ENCODE results near the gene FLVCR2. TPM values are rescaled to one million over a fixed set of nuclear protein-coding genes. Genes with fewer than 3 reads are reported as not detected.

FLVCR2 gene
- total and polyA plus RNA-seq, 2 of the 13 experiments (the other 11 are each of a cell fraction or from before 2014, with no cell fraction given): 9.9 to 10.5 TPM

DNA sequence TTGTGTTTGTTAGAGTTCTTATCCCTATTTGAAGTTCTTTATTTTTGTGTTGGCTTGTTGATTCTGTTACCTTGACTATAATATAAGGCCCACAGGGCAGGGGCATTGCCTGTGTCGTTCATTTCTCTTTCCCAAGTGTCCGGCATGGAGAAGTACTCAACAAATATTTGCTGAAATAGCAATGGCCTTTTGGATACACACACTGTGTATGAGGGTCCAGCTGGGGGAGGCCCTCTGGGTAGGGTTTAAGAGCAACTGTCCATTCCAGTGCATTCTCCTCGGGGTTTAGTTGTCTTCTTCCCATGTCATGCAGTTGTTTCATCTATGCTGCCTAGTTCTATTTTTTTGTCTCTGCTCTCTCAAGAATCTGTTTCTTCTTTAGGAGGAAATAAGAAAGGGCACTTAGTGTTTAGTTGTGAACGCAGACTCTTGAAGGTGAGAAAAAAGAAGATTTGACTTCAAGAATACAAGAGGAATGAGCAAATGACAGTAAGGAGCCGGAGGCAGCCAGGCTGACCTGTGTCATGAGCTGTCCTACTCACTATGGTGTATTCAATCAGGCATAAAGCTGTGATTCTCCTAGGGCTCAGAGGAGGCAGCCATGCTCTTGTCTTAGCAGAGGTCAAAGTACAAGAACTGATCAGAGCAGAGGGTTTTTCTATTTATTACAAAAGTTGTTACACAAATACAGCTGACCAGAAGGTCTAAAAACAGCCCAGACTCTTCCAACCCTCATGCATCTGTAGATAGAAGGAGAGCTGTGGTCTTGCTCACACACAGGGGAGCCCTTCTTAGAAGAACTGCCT, 72.0 kb downstream of the FLVCR2 start (continued):
- TF ChIP-seq, protein P1, sequence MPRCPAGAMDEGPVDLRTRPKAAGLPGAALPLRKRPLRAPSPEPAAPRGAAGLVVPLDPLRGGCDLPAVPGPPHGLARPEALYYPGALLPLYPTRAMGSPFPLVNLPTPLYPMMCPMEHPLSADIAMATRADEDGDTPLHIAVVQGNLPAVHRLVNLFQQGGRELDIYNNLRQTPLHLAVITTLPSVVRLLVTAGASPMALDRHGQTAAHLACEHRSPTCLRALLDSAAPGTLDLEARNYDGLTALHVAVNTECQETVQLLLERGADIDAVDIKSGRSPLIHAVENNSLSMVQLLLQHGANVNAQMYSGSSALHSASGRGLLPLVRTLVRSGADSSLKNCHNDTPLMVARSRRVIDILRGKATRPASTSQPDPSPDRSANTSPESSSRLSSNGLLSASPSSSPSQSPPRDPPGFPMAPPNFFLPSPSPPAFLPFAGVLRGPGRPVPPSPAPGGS (CRISPR knock-in tag; IDR thresholded peaks at IDR 0.05): no peak
- 0 out of 2 replicates have a peak, but pooled peaks have one; percentile 15 for TF ChIP-seq KMT2A (CRISPR knock-in tag; IDR thresholded peaks at IDR 0.05)
- TF ChIP-seq, protein P2, sequence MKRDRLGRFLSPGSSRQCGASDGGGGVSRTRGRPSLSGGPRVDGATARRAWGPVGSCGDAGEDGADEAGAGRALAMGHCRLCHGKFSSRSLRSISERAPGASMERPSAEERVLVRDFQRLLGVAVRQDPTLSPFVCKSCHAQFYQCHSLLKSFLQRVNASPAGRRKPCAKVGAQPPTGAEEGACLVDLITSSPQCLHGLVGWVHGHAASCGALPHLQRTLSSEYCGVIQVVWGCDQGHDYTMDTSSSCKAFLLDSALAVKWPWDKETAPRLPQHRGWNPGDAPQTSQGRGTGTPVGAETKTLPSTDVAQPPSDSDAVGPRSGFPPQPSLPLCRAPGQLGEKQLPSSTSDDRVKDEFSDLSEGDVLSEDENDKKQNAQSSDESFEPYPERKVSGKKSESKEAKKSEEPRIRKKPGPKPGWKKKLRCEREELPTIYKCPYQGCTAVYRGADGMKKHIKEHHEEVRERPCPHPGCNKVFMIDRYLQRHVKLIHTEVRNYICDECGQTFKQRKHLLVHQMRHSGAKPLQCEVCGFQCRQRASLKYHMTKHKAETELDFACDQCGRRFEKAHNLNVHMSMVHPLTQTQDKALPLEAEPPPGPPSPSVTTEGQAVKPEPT (CRISPR knock-in tag; IDR thresholded peaks at IDR 0.05; ENCODE audit: low read depth): no peak
- peak; percentile 46; the same call in 1 of the 2 replicates for TF ChIP-seq HOXA3 (CRISPR knock-in tag; IDR thresholded peaks at IDR 0.05)
- no peak for TF ChIP-seq ZBTB7A (CRISPR knock-in tag; IDR thresholded peaks at IDR 0.05)
- TF ChIP-seq FOXA1 (IDR thresholded peaks at IDR 0.05): 0 out of 2 replicates have a peak, but pooled peaks have one; percentile 21
- TF ChIP-seq FOXA1 (CRISPR knock-in tag; IDR thresholded peaks at IDR 0.05): peak; percentile 66
- TF ChIP-seq ATAD3A (CRISPR knock-in tag; IDR thresholded peaks at IDR 0.05): no peak
- no peak for TF ChIP-seq SKI (IDR thresholded peaks at IDR 0.05; ENCODE audit: partially characterized antibody)
- TF ChIP-seq, protein P3, sequence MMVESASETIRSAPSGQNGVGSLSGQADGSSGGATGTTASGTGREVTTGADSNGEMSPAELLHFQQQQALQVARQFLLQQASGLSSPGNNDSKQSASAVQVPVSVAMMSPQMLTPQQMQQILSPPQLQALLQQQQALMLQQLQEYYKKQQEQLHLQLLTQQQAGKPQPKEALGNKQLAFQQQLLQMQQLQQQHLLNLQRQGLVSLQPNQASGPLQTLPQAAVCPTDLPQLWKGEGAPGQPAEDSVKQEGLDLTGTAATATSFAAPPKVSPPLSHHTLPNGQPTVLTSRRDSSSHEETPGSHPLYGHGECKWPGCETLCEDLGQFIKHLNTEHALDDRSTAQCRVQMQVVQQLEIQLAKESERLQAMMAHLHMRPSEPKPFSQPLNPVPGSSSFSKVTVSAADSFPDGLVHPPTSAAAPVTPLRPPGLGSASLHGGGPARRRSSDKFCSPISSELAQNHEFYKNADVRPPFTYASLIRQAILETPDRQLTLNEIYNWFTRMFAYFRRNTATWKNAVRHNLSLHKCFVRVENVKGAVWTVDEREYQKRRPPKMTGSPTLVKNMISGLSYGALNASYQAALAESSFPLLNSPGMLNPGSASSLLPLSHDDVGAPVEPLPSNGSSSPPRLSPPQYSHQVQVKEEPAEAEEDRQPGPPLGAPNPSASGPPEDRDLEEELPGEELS (CRISPR knock-in tag; IDR thresholded peaks at IDR 0.05): peak; percentile 81
- TF ChIP-seq ZNF891 (CRISPR knock-in tag; IDR thresholded peaks at IDR 0.05): no peak
- TF ChIP-seq, protein P4, sequence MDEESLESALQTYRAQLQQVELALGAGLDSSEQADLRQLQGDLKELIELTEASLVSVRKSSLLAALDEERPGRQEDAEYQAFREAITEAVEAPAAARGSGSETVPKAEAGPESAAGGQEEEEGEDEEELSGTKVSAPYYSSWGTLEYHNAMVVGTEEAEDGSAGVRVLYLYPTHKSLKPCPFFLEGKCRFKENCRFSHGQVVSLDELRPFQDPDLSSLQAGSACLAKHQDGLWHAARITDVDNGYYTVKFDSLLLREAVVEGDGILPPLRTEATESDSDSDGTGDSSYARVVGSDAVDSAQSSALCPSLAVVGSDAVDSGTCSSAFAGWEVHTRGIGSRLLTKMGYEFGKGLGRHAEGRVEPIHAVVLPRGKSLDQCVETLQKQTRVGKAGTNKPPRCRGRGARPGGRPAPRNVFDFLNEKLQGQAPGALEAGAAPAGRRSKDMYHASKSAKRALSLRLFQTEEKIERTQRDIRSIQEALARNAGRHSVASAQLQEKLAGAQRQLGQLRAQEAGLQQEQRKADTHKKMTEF (CRISPR knock-in tag; IDR thresholded peaks at IDR 0.05): peak; percentile 29; the same call in 1 of the 2 replicates
- TF ChIP-seq, protein P5, sequence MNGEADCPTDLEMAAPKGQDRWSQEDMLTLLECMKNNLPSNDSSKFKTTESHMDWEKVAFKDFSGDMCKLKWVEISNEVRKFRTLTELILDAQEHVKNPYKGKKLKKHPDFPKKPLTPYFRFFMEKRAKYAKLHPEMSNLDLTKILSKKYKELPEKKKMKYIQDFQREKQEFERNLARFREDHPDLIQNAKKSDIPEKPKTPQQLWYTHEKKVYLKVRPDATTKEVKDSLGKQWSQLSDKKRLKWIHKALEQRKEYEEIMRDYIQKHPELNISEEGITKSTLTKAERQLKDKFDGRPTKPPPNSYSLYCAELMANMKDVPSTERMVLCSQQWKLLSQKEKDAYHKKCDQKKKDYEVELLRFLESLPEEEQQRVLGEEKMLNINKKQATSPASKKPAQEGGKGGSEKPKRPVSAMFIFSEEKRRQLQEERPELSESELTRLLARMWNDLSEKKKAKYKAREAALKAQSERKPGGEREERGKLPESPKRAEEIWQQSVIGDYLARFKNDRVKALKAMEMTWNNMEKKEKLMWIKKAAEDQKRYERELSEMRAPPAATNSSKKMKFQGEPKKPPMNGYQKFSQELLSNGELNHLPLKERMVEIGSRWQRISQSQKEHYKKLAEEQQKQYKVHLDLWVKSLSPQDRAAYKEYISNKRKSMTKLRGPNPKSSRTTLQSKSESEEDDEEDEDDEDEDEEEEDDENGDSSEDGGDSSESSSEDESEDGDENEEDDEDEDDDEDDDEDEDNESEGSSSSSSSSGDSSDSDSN (CRISPR knock-in tag; IDR thresholded peaks at IDR 0.05): 0 out of 2 replicates have a peak, but pooled peaks have one; percentile 32
- no peak for TF ChIP-seq RFX3 (CRISPR knock-in tag; IDR thresholded peaks at IDR 0.05)
- no peak for TF ChIP-seq HCFC1 (IDR thresholded peaks at IDR 0.05; ENCODE audit: low read depth, low read length)
- TF ChIP-seq MYNN (CRISPR knock-in tag; IDR thresholded peaks at IDR 0.05; ENCODE audit: low read depth): no peak
- TF ChIP-seq ZNF124 (CRISPR knock-in tag; IDR thresholded peaks at IDR 0.05): no peak
- no peak for TF ChIP-seq MXD4 (CRISPR knock-in tag; IDR thresholded peaks at IDR 0.05)
- TF ChIP-seq HHEX (CRISPR knock-in tag; IDR thresholded peaks at IDR 0.05): peak; percentile 34; the same call in 1 of the 2 replicates

All from HepG2 (cell line).